HG02759 (cell line): Measurements from ENCODE around the gene ZNF585A.

ENCODE experiments used
- ATAC-seq: cut with Tn5 transposase; IDR thresholded peaks from one replicate; pipeline ENCODE4 v1.9.1; 2021; ENCODE audit warnings: mild to moderate bottlenecking, moderate library complexity; ENCODE audit not compliant: unreplicated experiment

Gene ZNF585A

GRCh38 chr19:37095859-37096258 lies 76.6 kb downstream of the ZNF585A start:
- no peak for ATAC-seq
